Measurements from ENCODE around the gene CD59. TPM values are rescaled to one million over a fixed set of nuclear protein-coding genes. Genes with fewer than 3 reads are reported as not detected.

Gene CD59
- total and polyA plus RNA-seq, 2 of the 4 experiments (the other 2 are of a cell fraction) = 765 to 1,140 TPM

DNA sequence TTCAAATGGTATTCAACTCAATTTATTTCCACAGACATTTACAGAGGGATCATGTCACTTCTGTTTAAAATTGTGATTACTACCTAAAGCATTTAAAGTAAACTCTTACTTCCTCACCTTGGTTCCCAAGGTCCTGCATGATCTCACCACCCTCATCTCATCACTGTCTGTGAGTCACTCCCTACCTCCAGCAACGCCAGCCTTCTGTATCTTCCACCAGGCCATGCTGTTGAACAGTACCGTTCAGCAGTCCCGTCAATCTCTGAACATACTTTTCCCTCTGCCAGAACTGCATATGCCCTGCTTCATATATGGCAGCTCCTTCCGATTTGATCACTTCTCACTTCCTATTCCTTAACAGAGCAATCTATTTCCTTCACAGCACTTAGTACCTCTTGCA, 36.1 kb upstream of the CD59 start:
- in situ Hi-C loops (cut with MboI; ENCODE audit: low sequenced_read_pairs) (no loop called here), intact Hi-C loops (cut with micrococcal nuclease) (no loop called here), dilution Hi-C loops (cut with HindIII; ENCODE audit: low sequenced_read_pairs, unreplicated experiment) (no loop called here)
- TF ChIP-seq POLR2A (IDR thresholded peaks at IDR 0.05; ENCODE audit: low read depth, low read length) (no peak), RFX5 (IDR thresholded peaks at IDR 0.05; ENCODE audit: low read depth, low read length) (no peak), CEBPB (IDR thresholded peaks at IDR 0.05; ENCODE audit: low read depth, low read length) (no peak), SMC3 (IDR thresholded peaks at IDR 0.05; ENCODE audit: low read depth, low read length) (no peak), MXI1 (IDR thresholded peaks at IDR 0.05; ENCODE audit: borderline replicate concordance, low read depth, low read length) (no peak), ELK1 (IDR thresholded peaks at IDR 0.05; ENCODE audit: borderline replicate concordance, low read depth, low read length) (no peak), USF2 (IDR thresholded peaks at IDR 0.05; ENCODE audit: low read depth, low read length) (no peak), FOS (IDR thresholded peaks at IDR 0.05; ENCODE audit: low read depth, low read length) (no peak), CTCF (conservative IDR thresholded peaks at IDR 0.05; ENCODE audit: low read depth, low read length) (no peak), MAZ (IDR thresholded peaks at IDR 0.05; ENCODE audit: borderline replicate concordance, low read depth, low read length) (no peak), NFE2L2 (IDR thresholded peaks at IDR 0.05; ENCODE audit: low read depth, low read length) (no peak), RAD21 (IDR thresholded peaks at IDR 0.05; ENCODE audit: low read length) (no peak), BHLHE40 (IDR thresholded peaks at IDR 0.05; ENCODE audit: low read depth, low read length) (no peak), CHD1 (IDR thresholded peaks at IDR 0.05; ENCODE audit: low read depth, low read length) (no peak), RCOR1 (IDR thresholded peaks at IDR 0.05; ENCODE audit: insufficient replicate concordance, low read length) (no peak), MAFK (IDR thresholded peaks at IDR 0.05; ENCODE audit: low read depth, low read length) (no peak)
- Histone ChIP-seq H2AK9ac (replicated peaks; ENCODE audit: low read depth, low read length, poor library complexity) (no peak overlapping the region), H3K9me3 (ENCODE audit: control insufficient read depth, insufficient read depth, low read length) (no peaks in the 10 kb centered on the region), H2AK5ac (ENCODE audit: low read depth, low read length) (no peak overlapping the region; the same call in 1 of the 2 replicates), H3K56ac (ENCODE audit: extremely low read depth, insufficient read depth, low read length) (no peak overlapping the region), H3K79me1 (ENCODE audit: low read depth in 1 of 2, low read length in 2 of 2) (peaks cover 15 to 27% of the 10 kb centered on the region in 2 experiments), H3K9me1 (ENCODE audit: insufficient read depth, low read length) (peaks cover 14% of the 10 kb centered on the region), H3K14ac (replicated peaks; ENCODE audit: low read depth, low read length) (no peak overlapping the region), H2BK20ac (ENCODE audit: low read depth, low read length) (no peak overlapping the region), H3K4ac (ENCODE audit: low read depth, low read length) (no peak overlapping the region), H3K4me1 (ENCODE audit: control insufficient read depth, insufficient read depth, low read length) (peaks cover 7% of the 10 kb centered on the region), H3K4me2 (ENCODE audit: low read depth, low read length) (no peak overlapping the region), H2BK120ac (ENCODE audit: low read depth, low read length) (no peak overlapping the region), H4K8ac (ENCODE audit: low read depth in 2 of 2, low read length in 2 of 2) (no peak overlapping the region), H3K27ac (ENCODE audit: insufficient read depth, low read length) (no peak overlapping the region), H3K23ac (ENCODE audit: low read depth, low read length) (no peak overlapping the region), H4K5ac (ENCODE audit: low read depth, low read length) (no peak overlapping the region), H4K91ac (ENCODE audit: insufficient read depth, low read depth, low read length) (no peak overlapping the region), H2BK5ac (ENCODE audit: low read depth, low read length, poor library complexity, severe bottlenecking) (no peak overlapping the region), H3K36me3 (ENCODE audit: control insufficient read depth, insufficient read depth, low read length) (peaks cover 6% of the 10 kb centered on the region), H3K4me3 (ENCODE audit: insufficient read depth, low read depth, low read length) (no peak overlapping the region), H3K27me3 (ENCODE audit: control insufficient read depth, insufficient read depth, low read length) (no peaks in the 10 kb centered on the region), H3K9ac (ENCODE audit: low read depth, low read length) (no peak overlapping the region), H2AFZ (replicated peaks; ENCODE audit: low read length, poor library complexity) (no peak overlapping the region), H3K18ac (ENCODE audit: low read depth, low read length) (no peak overlapping the region), H2BK15ac (ENCODE audit: low read depth, low read length) (no peak overlapping the region), H4K20me1 (ENCODE audit: insufficient read depth, low read length) (peaks cover 8% of the 10 kb centered on the region; the same call in 1 of the 2 replicates)
- WGBS, 2 experiments (ENCODE audit: extremely low coverage in 2 of 2, insufficient read length in 1 of 2) = 86% methylated on average over 4 of the region's 4 CpGs; no CpG with 5 or more reads in 1 of the 2 experiments
- ChIA-PET CTCF (interaction anchor here (1.2 kb wide), 1 partner anchor 57 kb away, joined by 3 read pairs; no protein-coding TSS in a partner anchor), POLR2A (ENCODE audit: unreplicated experiment) (no interaction called here)
- peak; percentile 23 for DNase-seq
- no TSS peak for BruUV-seq (replicated peaks)
- no peak for ATAC-seq (ENCODE audit: low read depth)
